ES-I3 (cell line): Measurements from ENCODE around the gene PPA1.
A peak's percentile ranks its signal among the peaks of the same experiment; 100 is the strongest.
"Not testable (repeated sequence)": the region's sequence is repeated elsewhere in the genome, so short reads cannot be mapped to it uniquely, and the experiment has no call there.

Experiments used
- H3K36me3 ChIP-seq: 2 replicates; pipeline ENCODE4 v1.6.1; 2013; ENCODE audit warnings: mild to moderate bottlenecking, low read length, control low read depth, moderate library complexity; ENCODE audit not compliant: insufficient read depth
- H3K4me1 ChIP-seq: 2 replicates; pipeline ENCODE4 v1.6.1; 2013; ENCODE audit warnings: mild to moderate bottlenecking, control low read depth, low read length; ENCODE audit not compliant: insufficient read depth
- H3K9ac ChIP-seq: 2 replicates; pipeline ENCODE4 v1.6.1; 2013; ENCODE audit warnings: low read depth, mild to moderate bottlenecking, low read length, moderate library complexity
- H3K9me3 ChIP-seq: 2 replicates; pipeline ENCODE4 v1.6.1; 2013; ENCODE audit warnings: mild to moderate bottlenecking, low read length, moderate library complexity; ENCODE audit not compliant: control insufficient read depth, insufficient read depth

Gene PPA1

GRCh38 chr10:70239077-70239976 lies 6.1 kb upstream of the PPA1 start:
- H3K9me3 ChIP-seq, H3K4me1 ChIP-seq, H3K36me3 ChIP-seq, H3K9ac ChIP-seq: not testable (repeated sequence)

GRCh38 chr10:70237958-70238536 lies 4.8 kb upstream of the PPA1 start:
- H3K9me3 ChIP-seq, H3K9ac ChIP-seq, H3K4me1 ChIP-seq, H3K36me3 ChIP-seq: not testable (repeated sequence)

GRCh38 chr10:70234668-70235447 lies 1.6 kb upstream of the PPA1 start:
- peaks cover 5% of the 10 kb centered on the region for H3K4me1 ChIP-seq
- H3K36me3 ChIP-seq = no peaks in the 10 kb centered on the region
- no peaks in the 10 kb centered on the region; the same call in 1 of the 2 replicates for H3K9me3 ChIP-seq
- H3K9ac ChIP-seq = no peak overlapping the region

DNA sequence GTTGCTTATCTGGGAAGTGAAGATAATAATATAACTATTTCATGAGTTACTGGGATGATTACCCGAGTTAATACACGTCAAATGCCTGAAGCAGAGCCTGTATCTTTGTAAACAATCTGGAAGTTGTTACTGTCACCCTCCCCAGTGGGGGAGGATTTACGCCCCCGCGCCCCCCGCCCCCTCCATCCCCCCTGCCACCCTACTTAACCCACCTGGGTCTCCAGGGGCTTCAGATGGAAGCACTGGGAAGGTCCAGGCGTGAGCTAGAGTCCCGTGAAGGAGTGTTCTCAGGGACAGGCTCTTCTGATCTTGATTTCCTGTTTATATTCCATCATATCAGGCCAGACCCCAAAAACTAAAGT lies 691 bp upstream of the PPA1 start:
- peak overlapping the region; percentile 95 for H3K9ac ChIP-seq
- no peaks in the 10 kb centered on the region; the same call in 1 of the 2 replicates for H3K9me3 ChIP-seq
- peaks cover 5% of the 10 kb centered on the region for H3K4me1 ChIP-seq
- no peaks in the 10 kb centered on the region for H3K36me3 ChIP-seq

- no peaks in the 10 kb centered on the region; the same call in 1 of the 2 replicates for H3K9me3 ChIP-seq
- peak overlapping the region; percentile 95 for H3K9ac ChIP-seq
- H3K4me1 ChIP-seq = peaks cover 5% of the 10 kb centered on the region
- peaks cover 4% of the 10 kb centered on the region for H3K36me3 ChIP-seq
Measured at GRCh38 chr10:70232859-70233108, 445 bp downstream of the PPA1 start.

- H3K9ac ChIP-seq = peak overlapping the region; percentile 95
- no peaks in the 10 kb centered on the region; the same call in 1 of the 2 replicates for H3K9me3 ChIP-seq
- H3K4me1 ChIP-seq = peaks cover 5% of the 10 kb centered on the region
- peaks cover 4% of the 10 kb centered on the region for H3K36me3 ChIP-seq
Measured at GRCh38 chr10:70232155-70232858, 922 bp downstream of the PPA1 start.

- H3K36me3 ChIP-seq = peaks cover 4% of the 10 kb centered on the region
- H3K4me1 ChIP-seq = peaks cover 5% of the 10 kb centered on the region
- H3K9ac ChIP-seq = no peak overlapping the region
Measured at GRCh38 chr10:70228491-70228890, 4.7 kb downstream of the PPA1 start.

DNA sequence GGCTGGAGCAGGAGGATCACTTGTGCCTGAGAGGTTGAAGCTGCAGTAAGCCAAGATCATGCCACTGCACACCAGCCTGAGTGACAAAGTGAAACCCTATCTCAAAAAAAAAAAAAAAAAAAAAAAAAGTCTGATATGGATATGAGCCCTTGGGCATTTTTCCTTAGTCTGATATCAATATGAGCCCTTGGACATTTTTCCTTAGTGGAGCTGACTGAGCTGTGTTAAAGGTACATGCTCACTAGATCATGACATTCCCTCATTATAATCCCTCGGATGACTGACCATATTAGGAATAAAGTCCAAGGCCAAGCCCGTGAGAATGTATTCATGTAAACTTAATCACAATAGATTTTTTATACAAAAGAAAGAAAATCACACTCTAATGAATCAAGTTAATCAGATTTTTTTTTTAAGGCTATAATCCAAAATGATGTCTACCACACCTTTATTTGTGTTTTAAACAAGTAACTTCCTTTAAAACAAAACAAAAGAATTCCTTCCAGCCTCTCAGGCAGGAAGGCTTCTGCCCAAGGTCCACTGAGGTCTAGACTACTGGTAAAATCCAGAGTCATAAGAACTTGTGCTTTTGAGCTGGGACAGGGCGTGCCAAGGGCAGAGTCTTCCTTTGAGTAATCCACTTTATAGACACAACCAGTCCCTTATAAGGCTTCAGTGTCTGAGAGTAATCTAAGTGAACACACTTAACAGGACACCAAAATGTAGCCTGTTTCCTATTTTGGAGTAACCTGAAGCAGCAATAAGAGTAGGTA lies 5.5 kb downstream of the PPA1 start:
- H3K4me1 ChIP-seq = peaks cover 5% of the 10 kb centered on the region
- peaks cover 4% of the 10 kb centered on the region for H3K36me3 ChIP-seq
- H3K9me3 ChIP-seq = no peaks in the 10 kb centered on the region
- H3K9ac ChIP-seq = no peak overlapping the region

More at GRCh38 chr10:70228491-70228890, 4.7 kb downstream of the PPA1 start:
- no peaks in the 10 kb centered on the region for H3K9me3 ChIP-seq

DNA sequence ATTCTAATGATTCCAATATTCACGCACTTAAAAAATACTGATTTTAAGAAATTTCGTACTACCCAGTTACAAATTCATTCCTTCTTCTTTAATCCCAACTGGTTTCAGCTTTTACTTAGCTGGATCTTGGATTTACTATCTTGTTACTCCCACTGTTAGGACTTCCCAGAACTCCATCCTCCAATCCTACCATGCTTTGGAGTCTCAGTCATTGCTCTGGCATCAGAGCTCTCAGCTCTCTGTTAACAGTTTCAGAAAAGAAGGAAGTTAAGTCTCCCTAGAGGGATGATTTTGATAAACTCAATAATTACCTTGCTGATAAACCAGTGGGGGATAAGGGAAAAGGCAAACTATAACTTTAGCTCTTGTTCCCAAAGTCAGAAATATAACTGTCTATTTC lies 9.5 kb downstream of the PPA1 start:
- H3K36me3 ChIP-seq = peaks cover 4% of the 10 kb centered on the region
- H3K4me1 ChIP-seq = peaks cover 2% of the 10 kb centered on the region; the same call in 1 of the 2 replicates
- H3K9me3 ChIP-seq = no peaks in the 10 kb centered on the region
- H3K9ac ChIP-seq = no peak overlapping the region

DNA sequence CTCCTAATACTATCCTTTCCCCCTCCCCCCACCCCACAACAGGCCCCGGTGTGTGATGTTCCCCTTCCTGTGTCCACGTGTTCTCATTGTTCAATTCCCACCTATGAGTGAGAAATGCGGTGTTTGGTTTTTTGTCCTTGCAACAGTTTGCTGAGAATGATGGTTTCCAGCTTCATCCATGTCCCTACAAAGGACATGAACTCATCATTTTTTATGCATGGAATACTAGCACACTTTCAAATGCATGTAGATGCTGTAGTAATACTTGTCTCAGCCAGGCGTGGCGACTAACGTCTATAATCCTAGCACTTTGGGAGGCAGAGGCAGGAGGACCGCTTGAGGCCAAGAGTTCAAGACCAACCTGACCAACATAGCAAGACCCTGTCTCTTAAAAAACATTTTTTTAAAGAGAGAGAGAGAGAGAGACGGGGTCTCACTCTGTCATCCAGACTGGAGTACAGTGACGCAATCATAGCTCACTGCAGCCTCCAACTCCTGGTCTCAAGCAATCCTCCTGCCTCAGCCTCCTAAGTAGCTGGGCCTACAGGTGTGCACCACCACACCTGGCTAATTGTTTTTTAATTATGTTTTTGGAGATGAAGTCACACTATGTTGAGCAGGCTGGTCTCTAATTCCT lies 10.3 kb downstream of the PPA1 start:
- H3K4me1 ChIP-seq, H3K9me3 ChIP-seq, H3K9ac ChIP-seq, H3K36me3 ChIP-seq: not testable (repeated sequence)

DNA sequence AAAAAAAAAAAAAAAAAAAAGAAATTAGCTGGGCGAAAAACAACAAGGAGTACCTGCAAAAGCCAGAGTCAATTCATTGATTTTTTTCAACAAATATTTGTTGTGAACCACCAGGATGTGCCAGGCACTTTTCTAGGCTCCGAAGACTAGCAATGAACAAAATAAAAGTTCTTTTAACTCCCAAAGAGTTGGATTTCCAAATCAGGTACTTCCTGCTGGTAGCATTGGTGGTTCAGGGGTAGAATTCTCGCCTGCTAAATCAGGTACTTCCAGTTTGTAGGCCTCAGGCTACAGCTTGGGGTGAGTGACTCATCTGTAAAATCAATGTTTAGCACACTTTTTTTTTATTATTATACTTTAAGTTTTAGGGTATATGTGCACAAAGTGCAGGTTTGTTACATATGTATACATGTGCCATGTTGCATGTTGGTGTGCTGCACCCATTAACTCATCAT lies 10.9 kb downstream of the PPA1 start:
- H3K36me3 ChIP-seq = 0 out of 2 replicates have a peak, but pooled peaks cover 3% of the 10 kb centered on the region
- H3K9ac ChIP-seq = no peak overlapping the region
- 0 out of 2 replicates have a peak, but pooled peaks cover 2% of the 10 kb centered on the region for H3K4me1 ChIP-seq
- no peaks in the 10 kb centered on the region for H3K9me3 ChIP-seq

- no peaks in the 10 kb centered on the region for H3K9me3 ChIP-seq
- H3K9ac ChIP-seq = no peak overlapping the region
- peaks cover 6% of the 10 kb centered on the region; the same call in 1 of the 2 replicates for H3K36me3 ChIP-seq
- 0 out of 2 replicates have a peak, but pooled peaks cover 2% of the 10 kb centered on the region for H3K4me1 ChIP-seq
Measured at GRCh38 chr10:70221030-70221429, 12.2 kb downstream of the PPA1 start.

GRCh38 chr10:70212879-70213278 lies 20.4 kb downstream of the PPA1 start:
- Histone ChIP-seq H3K36me3 (peaks cover 19% of the 10 kb centered on the region), H3K9ac (no peak overlapping the region), H3K9me3 (no peaks in the 10 kb centered on the region), H3K4me1 (no peaks in the 10 kb centered on the region)
